Panc1 (cell line): ENCODE measurements around the gene CLDN15. TPM values are rescaled to one million over a fixed set of nuclear protein-coding genes. Genes with fewer than 3 reads are reported as not detected.

Source experiments
- ATAC-seq: fragments of 200-7000 bp; cut with Tn5 transposase; 2 replicates; pipeline ENCODE4 v1.9.1; 2020; ENCODE audit warnings: mild to moderate bottlenecking, moderate library complexity
- BruUV-seq: library from RNA; stranded (reverse); fragments of 400-500 nt; replicated peaks from 2 replicates; lab custom pipeline; 2021; lab: Mats Ljungman, UMichigan
- CTCF ChIA-PET: fragments of 300-600 bp; sonication (Branson Sonifier 250); formaldehyde crosslinking; loops from one replicate; lab custom pipeline; 2022; ENCODE audit warnings: antibody characterized with exemption; lab: Charles Lee
- POLR2A ChIA-PET: fragments of 300-600 bp; sonication (Branson Sonifier 250); formaldehyde crosslinking; loops from one replicate; lab custom pipeline; 2022; ENCODE audit warnings: antibody characterized with exemption; lab: Charles Lee
- DNase-seq: peaks from one replicate; pipeline ENCODE4 v3.0.0-alpha.2; 2010; ENCODE audit warnings: low read depth, low spot score
- H3K27ac ChIP-seq: 2 replicates; pipeline ENCODE4 v1.5.1; 2011; ENCODE audit warnings: mild to moderate bottlenecking, low read length, inconsistent platforms
- H3K27me3 ChIP-seq: fragments of 200-500 bp; sonication (Bioruptor generic); 2 replicates; pipeline ENCODE4 v1.6.0; 2014; ENCODE audit warnings: low read length, inconsistent platforms; ENCODE audit not compliant: control insufficient read depth, insufficient read depth
- H3K36me3 ChIP-seq: fragments of 200-500 bp; sonication (Bioruptor generic); 2 replicates; pipeline ENCODE4 v1.5.1; 2014; ENCODE audit warnings: inconsistent platforms, mild to moderate bottlenecking, low read length, moderate library complexity; ENCODE audit not compliant: control insufficient read depth, insufficient read depth
- H3K4me1 ChIP-seq: 2 replicates; pipeline ENCODE4 v1.5.1; 2011; ENCODE audit warnings: inconsistent platforms, mild to moderate bottlenecking, low read length, moderate library complexity; ENCODE audit not compliant: control insufficient read depth, insufficient read depth
- H3K4me3 ChIP-seq, 2 experiments: 2 replicates each; pipeline ENCODE4 v1.5.1; 2011 to 2012; ENCODE audit warnings: low read depth in 2 of 2, low read length in 2 of 2, mild to moderate bottlenecking in 2 of 2, inconsistent platforms in 1 of 2, moderate library complexity in 1 of 2
- H3K9me3 ChIP-seq: fragments of 200-500 bp; sonication (Bioruptor generic); 2 replicates; pipeline ENCODE4 v1.5.1; 2014; ENCODE audit warnings: low read depth, mild to moderate bottlenecking, inconsistent platforms, low read length, moderate library complexity; ENCODE audit not compliant: control insufficient read depth, insufficient read depth
- POLR2AphosphoS5 ChIP-seq: IDR thresholded peaks from 2 replicates; pipeline ENCODE4 v1.6.1; 2012; ENCODE audit warnings: mild to moderate bottlenecking, low read depth, low read length, moderate library complexity
- SIN3A ChIP-seq: IDR thresholded peaks from 2 replicates; pipeline ENCODE4 v1.6.1; 2012; ENCODE audit warnings: low read depth, mild to moderate bottlenecking, low read length, moderate library complexity, borderline replicate concordance; ENCODE audit not compliant: insufficient read depth
- TCF7L2 ChIP-seq: IDR thresholded peaks from 2 replicates; pipeline ENCODE4 v1.6.1; 2011; ENCODE audit warnings: mild to moderate bottlenecking, low read depth, low read length, inconsistent platforms
- in situ Hi-C: cut with HindIII; loops from 2 replicates; pipeline ENCODE4 v1.10.0; 2016; ENCODE audit warnings: low sequenced_read_pairs, low pct_unique_long_range_greater_than_20kb
- intact Hi-C: fragments of 100-400 bp; cut with micrococcal nuclease; formaldehyde crosslinking; loops from one replicate; pipeline ENCODE4 v1.10.0; 2022; ENCODE audit not compliant: unreplicated experiment
- total RNA-seq: library from RNA; stranded (reverse); gene quantifications from one replicate; pipeline ENCODE4 v1.2.1, GENCODE V29; 2021; ENCODE audit not compliant: unreplicated experiment
- TF ChIP-seq, protein P1 (sequence below), 2 experiments: IDR thresholded peaks; 2 replicates each; pipeline ENCODE4 v1.6.1; 2011 to 2012; ENCODE audit warnings: low read depth in 2 of 2, control low read depth in 1 of 2, low read length in 1 of 2, mild to moderate bottlenecking in 1 of 2, moderate library complexity in 1 of 2; ENCODE audit not compliant: insufficient read depth in 1 of 2
- TF ChIP-seq, protein P2 (sequence below): fragments of 450-650 bp; IDR thresholded peaks from 2 replicates; pipeline ENCODE4 v1.5.1; 2017; ENCODE audit warnings: mild to moderate bottlenecking

Gene CLDN15
- total RNA-seq, 1 experiment from 2014 or later = 8.0 TPM

DNA sequence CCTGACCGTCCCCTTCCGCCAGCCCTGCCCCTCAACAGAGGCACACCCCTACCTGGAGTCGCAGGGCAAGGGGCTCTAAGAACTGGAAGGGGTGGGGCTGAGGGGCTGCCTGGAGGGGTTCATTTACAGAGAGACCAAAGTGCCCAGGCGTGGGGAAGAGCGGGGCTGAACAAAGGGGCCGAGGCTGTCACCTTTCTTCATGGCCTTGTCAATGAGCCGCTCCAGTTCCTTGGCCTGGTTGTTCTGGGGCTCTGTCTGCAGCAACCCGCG is 2.3 kb upstream of the CLDN15 start:
- H3K9me3 ChIP-seq = no peaks in the 10 kb centered on the region
- TF ChIP-seq, protein P1, sequence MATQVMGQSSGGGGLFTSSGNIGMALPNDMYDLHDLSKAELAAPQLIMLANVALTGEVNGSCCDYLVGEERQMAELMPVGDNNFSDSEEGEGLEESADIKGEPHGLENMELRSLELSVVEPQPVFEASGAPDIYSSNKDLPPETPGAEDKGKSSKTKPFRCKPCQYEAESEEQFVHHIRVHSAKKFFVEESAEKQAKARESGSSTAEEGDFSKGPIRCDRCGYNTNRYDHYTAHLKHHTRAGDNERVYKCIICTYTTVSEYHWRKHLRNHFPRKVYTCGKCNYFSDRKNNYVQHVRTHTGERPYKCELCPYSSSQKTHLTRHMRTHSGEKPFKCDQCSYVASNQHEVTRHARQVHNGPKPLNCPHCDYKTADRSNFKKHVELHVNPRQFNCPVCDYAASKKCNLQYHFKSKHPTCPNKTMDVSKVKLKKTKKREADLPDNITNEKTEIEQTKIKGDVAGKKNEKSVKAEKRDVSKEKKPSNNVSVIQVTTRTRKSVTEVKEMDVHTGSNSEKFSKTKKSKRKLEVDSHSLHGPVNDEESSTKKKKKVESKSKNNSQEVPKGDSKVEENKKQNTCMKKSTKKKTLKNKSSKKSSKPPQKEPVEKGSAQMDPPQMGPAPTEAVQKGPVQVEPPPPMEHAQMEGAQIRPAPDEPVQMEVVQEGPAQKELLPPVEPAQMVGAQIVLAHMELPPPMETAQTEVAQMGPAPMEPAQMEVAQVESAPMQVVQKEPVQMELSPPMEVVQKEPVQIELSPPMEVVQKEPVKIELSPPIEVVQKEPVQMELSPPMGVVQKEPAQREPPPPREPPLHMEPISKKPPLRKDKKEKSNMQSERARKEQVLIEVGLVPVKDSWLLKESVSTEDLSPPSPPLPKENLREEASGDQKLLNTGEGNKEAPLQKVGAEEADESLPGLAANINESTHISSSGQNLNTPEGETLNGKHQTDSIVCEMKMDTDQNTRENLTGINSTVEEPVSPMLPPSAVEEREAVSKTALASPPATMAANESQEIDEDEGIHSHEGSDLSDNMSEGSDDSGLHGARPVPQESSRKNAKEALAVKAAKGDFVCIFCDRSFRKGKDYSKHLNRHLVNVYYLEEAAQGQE (IDR thresholded peaks at IDR 0.05; ENCODE audit: insufficient read depth in 1 of 2, low read depth in 2 of 2, low read length in 1 of 2) = no peak
- no peak for TF ChIP-seq SIN3A
- TF ChIP-seq, protein P2, sequence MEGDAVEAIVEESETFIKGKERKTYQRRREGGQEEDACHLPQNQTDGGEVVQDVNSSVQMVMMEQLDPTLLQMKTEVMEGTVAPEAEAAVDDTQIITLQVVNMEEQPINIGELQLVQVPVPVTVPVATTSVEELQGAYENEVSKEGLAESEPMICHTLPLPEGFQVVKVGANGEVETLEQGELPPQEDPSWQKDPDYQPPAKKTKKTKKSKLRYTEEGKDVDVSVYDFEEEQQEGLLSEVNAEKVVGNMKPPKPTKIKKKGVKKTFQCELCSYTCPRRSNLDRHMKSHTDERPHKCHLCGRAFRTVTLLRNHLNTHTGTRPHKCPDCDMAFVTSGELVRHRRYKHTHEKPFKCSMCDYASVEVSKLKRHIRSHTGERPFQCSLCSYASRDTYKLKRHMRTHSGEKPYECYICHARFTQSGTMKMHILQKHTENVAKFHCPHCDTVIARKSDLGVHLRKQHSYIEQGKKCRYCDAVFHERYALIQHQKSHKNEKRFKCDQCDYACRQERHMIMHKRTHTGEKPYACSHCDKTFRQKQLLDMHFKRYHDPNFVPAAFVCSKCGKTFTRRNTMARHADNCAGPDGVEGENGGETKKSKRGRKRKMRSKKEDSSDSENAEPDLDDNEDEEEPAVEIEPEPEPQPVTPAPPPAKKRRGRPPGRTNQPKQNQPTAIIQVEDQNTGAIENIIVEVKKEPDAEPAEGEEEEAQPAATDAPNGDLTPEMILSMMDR = no peak
- TF ChIP-seq POLR2AphosphoS5 = no peak
- TF ChIP-seq TCF7L2 = no peak
- ChIA-PET CTCF (no interaction called here), POLR2A (no interaction called here)
- H3K4me1 ChIP-seq = peaks cover 8% of the 10 kb centered on the region; the same call in 1 of the 2 replicates
- no TSS peak for BruUV-seq
- ATAC-seq = no peak
- in situ Hi-C loops (no loop called here), intact Hi-C loops (no loop called here)
- H3K4me3 ChIP-seq = no peak overlapping the region
- no peak for DNase-seq
- H3K36me3 ChIP-seq = no peaks in the 10 kb centered on the region; the same call in 1 of the 2 replicates
- H3K27me3 ChIP-seq = no peaks in the 10 kb centered on the region
- no peak overlapping the region for H3K27ac ChIP-seq

DNA sequence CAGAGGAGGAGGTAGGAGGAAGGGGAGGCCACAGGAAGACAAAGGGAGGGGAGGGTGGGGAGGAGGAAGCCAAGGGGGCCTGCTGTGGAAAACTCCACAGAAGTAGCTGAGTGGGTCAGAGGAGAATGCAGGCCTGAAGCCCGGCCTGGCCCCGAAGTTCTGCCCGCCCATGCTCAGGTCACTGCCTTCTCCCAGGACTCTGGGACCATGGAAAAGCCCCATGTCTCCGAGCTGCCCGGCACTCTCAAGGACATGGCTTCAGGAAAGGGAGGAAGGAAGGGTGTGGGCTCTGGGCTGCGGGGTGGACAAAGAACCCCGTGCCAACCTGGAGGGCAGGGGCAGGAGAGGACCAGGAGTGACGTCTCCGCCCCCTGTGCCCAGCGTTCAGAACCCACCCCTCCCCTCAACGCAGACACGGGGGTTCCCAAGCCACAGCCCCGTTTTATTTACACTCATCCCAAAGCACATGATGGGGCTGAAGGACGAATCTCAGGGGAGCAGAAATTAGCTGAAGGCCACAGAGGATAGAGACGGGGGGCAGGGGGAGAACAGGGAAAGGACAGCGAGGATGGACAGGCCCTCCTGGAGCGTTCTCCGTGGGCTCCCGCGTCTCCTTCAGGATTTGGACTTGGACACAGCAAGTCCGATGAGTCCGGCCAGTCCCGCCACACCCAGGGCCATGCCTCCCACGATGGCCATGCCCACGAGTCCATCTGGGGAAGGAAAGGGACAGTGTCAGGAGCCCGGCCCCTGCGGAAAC is 1.8 kb upstream of the CLDN15 start:
- DNase-seq (no peak), ATAC-seq (no peak)
- Histone ChIP-seq H3K4me3 (no peak overlapping the region), H3K27ac (no peak overlapping the region), H3K9me3 (no peaks in the 10 kb centered on the region), H3K27me3 (no peaks in the 10 kb centered on the region), H3K4me1 (peaks cover 8% of the 10 kb centered on the region; the same call in 1 of the 2 replicates), H3K36me3 (no peaks in the 10 kb centered on the region; the same call in 1 of the 2 replicates)
- in situ Hi-C loops (no loop called here), intact Hi-C loops (no loop called here)
- TF ChIP-seq, protein P2 = no peak
- TF ChIP-seq, protein P1 (IDR thresholded peaks at IDR 0.05; ENCODE audit: insufficient read depth in 1 of 2, low read depth in 2 of 2, low read length in 1 of 2) = no peak
- TF ChIP-seq POLR2AphosphoS5 = no peak
- no TSS peak for BruUV-seq
- ChIA-PET POLR2A (no interaction called here), CTCF (interaction anchor here (0.6 kb wide), 1 partner anchor 649 kb away, joined by 4 read pairs; no protein-coding TSS in a partner anchor)
